Measurements from ENCODE around the gene CDC37L1. TPM values are rescaled to one million over a fixed set of nuclear protein-coding genes. Genes with fewer than 3 reads are reported as not detected.

Gene CDC37L1
- total and polyA plus RNA-seq, 9 donors: 14.6 to 24.2 (median 20.7) TPM

- intact Hi-C loops (cut with DNase I): no loop called here
- no peaks in the 10 kb centered on the region for H3K36me3 ChIP-seq
- no peaks in the 10 kb centered on the region for H3K27me3 ChIP-seq
- no peak for DNase-seq
- no peaks in the 10 kb centered on the region for H3K9me3 ChIP-seq
- TF ChIP-seq POLR2A (IDR thresholded peaks at IDR 0.05): no peak
- no peak for TF ChIP-seq CTCF (IDR thresholded peaks at IDR 0.05)
- TF ChIP-seq EP300 (IDR thresholded peaks at IDR 0.05): no peak
- WGBS, 3 donors: 85 to 89% (median 87%) methylated on average over 4 of the region's 4 CpGs
- H3K27ac ChIP-seq: no peak overlapping the region
- H3K4me3 ChIP-seq: no peak overlapping the region
- peaks cover 2% of the 10 kb centered on the region for H3K4me1 ChIP-seq (ENCODE audit: insufficient read depth)
Measured at GRCh38 chr9:4717815-4718214, 38.4 kb downstream of the CDC37L1 start.

- Histone ChIP-seq H3K9me3 (no peaks in the 10 kb centered on the region), H3K4me1 (ENCODE audit: insufficient read depth) (peaks cover 2% of the 10 kb centered on the region), H3K27me3 (no peaks in the 10 kb centered on the region), H3K27ac (no peak overlapping the region), H3K4me3 (no peak overlapping the region), H3K36me3 (no peaks in the 10 kb centered on the region)
- intact Hi-C loops (cut with DNase I): no loop called here
- no peak for DNase-seq
- TF ChIP-seq EP300 (IDR thresholded peaks at IDR 0.05) (no peak), POLR2A (IDR thresholded peaks at IDR 0.05) (no peak), CTCF (IDR thresholded peaks at IDR 0.05) (no peak)
- 90 to 96% (median 91%) methylated on average over 6 of the region's 6 CpGs for WGBS, 3 donors
Measured at GRCh38 chr9:4718911-4719310, 39.5 kb downstream of the CDC37L1 start.

GRCh38 chr9:4721736-4722135, 42.4 kb downstream of the CDC37L1 start:
- Histone ChIP-seq H3K4me1 (ENCODE audit: insufficient read depth) (peaks cover under 1% of the 10 kb centered on the region), H3K4me3 (no peak overlapping the region), H3K9me3 (no peaks in the 10 kb centered on the region), H3K36me3 (no peaks in the 10 kb centered on the region), H3K27ac (no peak overlapping the region), H3K27me3 (no peaks in the 10 kb centered on the region)
- intact Hi-C loops (cut with DNase I): no loop called here
- 96 to 97% (median 96%) methylated on average over 4 of the region's 4 CpGs for WGBS, 3 donors
- no peak for TF ChIP-seq EP300 (IDR thresholded peaks at IDR 0.05)
- no peak for TF ChIP-seq CTCF (IDR thresholded peaks at IDR 0.05)
- TF ChIP-seq POLR2A (IDR thresholded peaks at IDR 0.05): no peak
- no peak for DNase-seq

GRCh38 chr9:4725706-4726442, 46.5 kb downstream of the CDC37L1 start:
- no peaks in the 10 kb centered on the region for H3K36me3 ChIP-seq
- H3K4me1 ChIP-seq (ENCODE audit: insufficient read depth): peaks cover 4% of the 10 kb centered on the region
- no peak for TF ChIP-seq EP300 (IDR thresholded peaks at IDR 0.05)
- no peak for TF ChIP-seq CTCF (IDR thresholded peaks at IDR 0.05)
- no peak for TF ChIP-seq POLR2A (IDR thresholded peaks at IDR 0.05)
- WGBS, 3 donors: 82 to 90% (median 82%) methylated on average over 7 of the region's 7 CpGs
- no peaks in the 10 kb centered on the region for H3K27me3 ChIP-seq
- no peak for DNase-seq
- no peaks in the 10 kb centered on the region for H3K9me3 ChIP-seq
- H3K27ac ChIP-seq: no peak overlapping the region
- intact Hi-C loops (cut with DNase I): no loop called here
- H3K4me3 ChIP-seq: no peak overlapping the region
